Adipocyte (in vitro differentiated cells): Measurements from ENCODE around the gene STAC2.

Experiments used
- DNase-seq: peaks from one replicate; pipeline ENCODE4 v3.0.0-alpha.2; 2015; ENCODE audit warnings: low read depth
- H3K27me3 ChIP-seq: replicated peaks from 2 replicates; pipeline ENCODE4 v1.7.0; 2013; ENCODE audit warnings: mild to moderate bottlenecking, low read length, moderate library complexity; ENCODE audit not compliant: control insufficient read depth, insufficient read depth
- H3K36me3 ChIP-seq: 2 replicates; pipeline ENCODE4 v1.7.0; 2013; ENCODE audit warnings: low read length, mild to moderate bottlenecking, moderate library complexity; ENCODE audit not compliant: control insufficient read depth, insufficient read depth, severe bottlenecking
- H3K4me1 ChIP-seq: 2 replicates; pipeline ENCODE4 v1.7.0; 2013; ENCODE audit warnings: mild to moderate bottlenecking, low read length, moderate library complexity; ENCODE audit not compliant: control insufficient read depth, insufficient read depth
- H3K4me3 ChIP-seq: 2 replicates; pipeline ENCODE4 v1.7.0; 2013; ENCODE audit warnings: mild to moderate bottlenecking, low read length, moderate library complexity
- H3K9ac ChIP-seq: 2 replicates; pipeline ENCODE4 v1.7.0; 2013; ENCODE audit warnings: mild to moderate bottlenecking, low read length, moderate library complexity
- H3K9me3 ChIP-seq: 2 replicates; pipeline ENCODE4 v1.7.0; 2013; ENCODE audit warnings: mild to moderate bottlenecking, low read length, moderate library complexity; ENCODE audit not compliant: control insufficient read depth

The STAC2 gene

DNA sequence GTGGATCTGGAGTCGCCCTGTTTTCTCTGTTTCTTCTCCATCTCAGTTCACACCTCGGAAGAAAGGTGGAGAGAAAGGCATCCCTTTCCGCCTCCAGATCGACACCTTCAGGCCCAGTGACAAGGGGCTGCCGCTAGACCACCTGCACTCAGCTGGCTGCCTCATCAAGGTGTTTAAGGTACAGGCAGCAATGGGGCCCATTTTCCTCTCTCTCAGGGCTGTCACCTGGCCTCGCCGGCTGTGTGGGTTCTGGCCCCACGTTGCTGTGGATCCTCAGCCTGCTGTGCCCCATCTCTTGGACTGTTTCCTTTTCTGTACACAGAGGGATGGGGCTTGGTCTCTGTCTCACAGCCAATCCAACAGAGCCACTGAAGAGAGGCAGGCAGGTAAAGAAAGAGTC, 17.4 kb upstream of the STAC2 start:
- H3K9ac ChIP-seq, result no peak overlapping the region
- DNase-seq, result no peak
- H3K4me3 ChIP-seq, result no peak overlapping the region
- H3K27me3 ChIP-seq, result peaks cover 3% of the 10 kb centered on the region
- no peaks in the 10 kb centered on the region for H3K36me3 ChIP-seq
- H3K9me3 ChIP-seq, result no peaks in the 10 kb centered on the region
- H3K4me1 ChIP-seq, result peaks cover 24% of the 10 kb centered on the region

DNA sequence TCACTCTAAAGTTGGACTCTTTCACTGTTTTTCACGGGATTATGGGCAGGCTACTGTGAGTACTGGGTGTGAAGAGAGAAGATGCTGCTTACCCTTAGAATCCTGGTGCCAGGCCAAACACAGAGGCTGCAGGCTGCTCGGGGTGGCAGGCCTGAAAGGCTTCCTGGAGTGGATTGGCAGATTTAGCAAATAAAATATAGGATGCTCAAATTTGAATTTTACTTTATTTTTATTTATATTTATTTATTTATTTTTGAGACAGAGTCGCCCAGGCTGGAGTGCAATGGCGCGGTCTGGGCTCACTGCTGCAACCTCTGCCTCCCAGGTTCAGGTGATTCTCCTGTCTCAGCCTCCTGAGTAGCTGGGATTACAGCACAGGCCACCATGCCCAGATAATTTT, 14.9 kb upstream of the STAC2 start:
- H3K27me3 ChIP-seq, result peaks cover 12% of the 10 kb centered on the region
- H3K4me1 ChIP-seq, result peaks cover 40% of the 10 kb centered on the region

DNA sequence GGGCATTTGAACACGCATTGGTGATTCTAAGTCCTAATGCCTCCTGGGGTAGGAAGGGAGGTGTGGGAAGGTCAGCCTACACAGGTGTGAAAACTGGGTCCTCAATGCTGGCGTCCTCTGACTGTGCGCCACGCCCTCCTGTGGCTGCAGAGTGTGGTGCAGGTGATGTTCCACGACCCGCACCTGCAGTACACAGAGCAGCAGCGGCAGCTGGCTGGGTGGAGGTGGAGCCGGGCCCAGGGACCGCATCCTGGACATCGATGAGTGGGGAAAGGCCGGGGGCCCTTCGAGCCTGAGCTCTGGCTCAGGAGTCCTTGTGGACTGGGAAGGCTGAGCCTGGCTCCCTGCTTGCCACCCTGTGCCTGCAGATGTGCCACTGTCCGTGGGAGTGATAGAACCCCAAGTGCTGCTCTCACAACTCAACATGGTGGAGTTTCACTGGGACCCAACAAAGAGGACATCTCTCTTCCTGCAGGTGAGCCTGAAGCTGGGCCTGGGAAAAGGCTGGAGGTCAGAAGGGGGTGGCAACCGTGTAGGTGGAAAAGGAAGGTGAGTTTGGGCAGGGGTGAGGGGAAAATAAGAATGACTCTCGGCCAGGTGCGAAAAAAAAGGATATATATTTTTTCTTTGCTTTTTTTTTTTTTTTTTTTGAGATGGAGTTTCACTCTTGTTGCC, 14.0 kb upstream of the STAC2 start:
- peaks cover 40% of the 10 kb centered on the region for H3K4me1 ChIP-seq
- peaks cover 16% of the 10 kb centered on the region for H3K27me3 ChIP-seq
- no peaks in the 10 kb centered on the region for H3K36me3 ChIP-seq
- H3K4me3 ChIP-seq, result no peak overlapping the region
- H3K9me3 ChIP-seq, result no peaks in the 10 kb centered on the region
- no peak overlapping the region for H3K9ac ChIP-seq
- DNase-seq, result peak; percentile 30

More for the DNA sequence above, 14.9 kb upstream of the STAC2 start:
- no peak for DNase-seq
- H3K9me3 ChIP-seq, result no peaks in the 10 kb centered on the region
- H3K36me3 ChIP-seq, result no peaks in the 10 kb centered on the region
- H3K4me3 ChIP-seq, result no peak overlapping the region
- H3K9ac ChIP-seq, result no peak overlapping the region

DNA sequence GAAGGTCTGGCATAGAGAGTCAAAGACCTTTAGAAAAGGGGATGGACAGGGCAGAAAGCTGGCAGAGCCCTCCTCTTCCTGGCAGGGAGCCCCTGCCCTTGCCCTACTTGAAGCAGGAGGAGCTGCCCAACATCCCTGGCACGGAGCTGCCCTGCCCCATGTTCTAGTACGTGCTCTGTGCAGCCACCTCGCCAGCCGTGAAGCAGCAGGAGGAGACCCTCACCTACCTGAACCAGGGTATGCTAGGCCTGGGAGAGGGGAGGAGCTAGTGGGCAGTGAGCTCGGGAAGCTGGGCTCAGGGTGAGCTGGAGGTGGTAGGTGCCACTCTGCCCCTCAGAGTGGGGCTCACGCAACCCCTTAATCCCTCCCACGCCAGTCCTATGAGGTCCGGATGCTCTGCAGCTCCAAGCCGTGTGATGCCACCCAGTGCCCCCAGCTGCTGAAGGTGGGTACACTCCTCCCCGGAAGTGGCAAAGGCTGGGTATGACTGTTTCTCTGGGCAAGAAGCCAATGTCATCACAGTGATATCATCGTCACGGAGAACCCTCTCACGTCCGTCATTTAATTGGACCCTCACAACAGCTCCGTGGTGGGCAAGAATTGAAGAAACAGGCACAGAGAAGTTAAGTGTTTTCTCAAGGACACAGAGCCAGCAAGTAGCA, 12.7 kb upstream of the STAC2 start:
- Histone ChIP-seq H3K4me3 (no peak overlapping the region), H3K9ac (no peak overlapping the region)
- DNase-seq, result peak; percentile 28

DNA sequence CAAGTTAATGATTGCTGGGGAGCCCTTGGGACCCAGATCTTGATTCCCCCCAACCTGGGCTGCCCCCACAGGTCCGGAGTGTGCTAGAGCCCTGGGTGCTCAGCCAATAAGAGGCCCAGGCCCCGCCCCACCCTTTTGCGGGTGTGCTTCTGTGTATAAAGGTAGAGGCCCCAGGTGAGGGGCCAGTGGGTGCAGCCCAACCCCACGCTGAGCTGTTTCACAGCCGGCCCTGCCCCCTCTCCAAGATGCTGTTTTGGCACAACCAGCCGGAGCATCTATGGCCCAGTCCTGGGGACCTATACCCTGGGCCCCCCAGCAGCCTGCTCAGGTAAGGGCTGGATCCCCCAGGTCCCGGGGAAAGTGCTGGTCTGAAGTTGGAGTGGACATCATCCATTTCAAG, 11.8 kb upstream of the STAC2 start:
- no peak for DNase-seq
- H3K27me3 ChIP-seq, result peaks cover 16% of the 10 kb centered on the region
- H3K9me3 ChIP-seq, result no peaks in the 10 kb centered on the region
- no peaks in the 10 kb centered on the region for H3K36me3 ChIP-seq
- H3K4me1 ChIP-seq, result peaks cover 31% of the 10 kb centered on the region
- H3K4me3 ChIP-seq, result no peak overlapping the region
- no peak overlapping the region for H3K9ac ChIP-seq

More for the DNA sequence above, 12.7 kb upstream of the STAC2 start:
- Histone ChIP-seq H3K36me3 (no peaks in the 10 kb centered on the region), H3K27me3 (peaks cover 16% of the 10 kb centered on the region), H3K9me3 (no peaks in the 10 kb centered on the region), H3K4me1 (peaks cover 31% of the 10 kb centered on the region)

DNA sequence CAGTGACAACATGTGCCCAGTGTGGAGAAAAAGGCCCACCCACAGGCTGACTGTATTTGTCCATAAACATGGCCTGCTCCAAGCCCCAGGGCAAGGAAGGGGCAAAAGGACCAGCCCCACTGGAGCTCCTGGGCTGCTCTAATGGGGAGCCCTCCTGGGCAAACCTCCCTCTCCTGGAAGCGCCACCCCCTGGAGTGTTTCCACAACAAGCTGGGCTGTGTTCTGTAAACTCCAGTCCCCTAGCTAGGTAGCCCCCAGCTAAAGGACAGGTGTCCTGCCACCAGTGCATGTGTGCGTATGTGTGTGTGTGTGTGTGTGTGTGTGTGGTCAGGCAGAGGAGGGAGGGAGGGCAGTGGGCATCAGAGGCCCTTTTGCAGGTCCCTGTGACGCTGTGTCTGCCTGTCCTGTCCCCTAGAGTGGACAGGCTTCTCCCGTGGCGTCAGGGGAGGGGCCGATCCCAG, 11.3 kb upstream of the STAC2 start:
- H3K9ac ChIP-seq, result no peak overlapping the region
- peaks cover 34% of the 10 kb centered on the region for H3K4me1 ChIP-seq
- no peaks in the 10 kb centered on the region for H3K36me3 ChIP-seq
- DNase-seq, result no peak
- no peaks in the 10 kb centered on the region for H3K9me3 ChIP-seq
- no peak overlapping the region for H3K4me3 ChIP-seq
- peaks cover 16% of the 10 kb centered on the region for H3K27me3 ChIP-seq

DNA sequence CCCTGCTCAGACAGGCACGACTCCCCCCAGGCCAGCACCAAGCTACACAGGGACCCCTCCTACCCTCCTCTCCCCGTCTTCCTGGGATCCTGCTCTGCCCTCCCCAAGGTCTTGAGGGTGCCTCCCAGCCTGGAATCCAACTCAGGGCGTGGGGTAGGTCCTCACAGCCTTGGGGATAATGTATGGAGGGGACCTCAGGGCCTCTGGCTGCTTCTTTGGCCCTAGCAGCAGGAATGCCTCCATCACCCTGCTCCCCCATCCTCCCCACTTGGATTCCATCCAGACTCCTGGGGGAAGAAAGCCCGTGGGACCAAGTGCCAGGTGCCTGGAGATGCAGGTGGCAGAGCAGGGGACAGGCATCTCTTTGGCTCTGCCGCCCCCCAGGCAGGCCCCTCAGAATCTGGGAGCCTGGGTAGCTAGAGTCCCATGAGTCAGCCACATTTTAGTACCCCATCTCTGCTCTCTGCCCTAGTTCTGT, 10.7 kb upstream of the STAC2 start:
- no peaks in the 10 kb centered on the region for H3K36me3 ChIP-seq
- H3K9ac ChIP-seq, result no peak overlapping the region
- peaks cover 39% of the 10 kb centered on the region for H3K4me1 ChIP-seq
- H3K9me3 ChIP-seq, result no peaks in the 10 kb centered on the region
- DNase-seq, result no peak
- H3K4me3 ChIP-seq, result no peak overlapping the region
- peaks cover 16% of the 10 kb centered on the region for H3K27me3 ChIP-seq

DNA sequence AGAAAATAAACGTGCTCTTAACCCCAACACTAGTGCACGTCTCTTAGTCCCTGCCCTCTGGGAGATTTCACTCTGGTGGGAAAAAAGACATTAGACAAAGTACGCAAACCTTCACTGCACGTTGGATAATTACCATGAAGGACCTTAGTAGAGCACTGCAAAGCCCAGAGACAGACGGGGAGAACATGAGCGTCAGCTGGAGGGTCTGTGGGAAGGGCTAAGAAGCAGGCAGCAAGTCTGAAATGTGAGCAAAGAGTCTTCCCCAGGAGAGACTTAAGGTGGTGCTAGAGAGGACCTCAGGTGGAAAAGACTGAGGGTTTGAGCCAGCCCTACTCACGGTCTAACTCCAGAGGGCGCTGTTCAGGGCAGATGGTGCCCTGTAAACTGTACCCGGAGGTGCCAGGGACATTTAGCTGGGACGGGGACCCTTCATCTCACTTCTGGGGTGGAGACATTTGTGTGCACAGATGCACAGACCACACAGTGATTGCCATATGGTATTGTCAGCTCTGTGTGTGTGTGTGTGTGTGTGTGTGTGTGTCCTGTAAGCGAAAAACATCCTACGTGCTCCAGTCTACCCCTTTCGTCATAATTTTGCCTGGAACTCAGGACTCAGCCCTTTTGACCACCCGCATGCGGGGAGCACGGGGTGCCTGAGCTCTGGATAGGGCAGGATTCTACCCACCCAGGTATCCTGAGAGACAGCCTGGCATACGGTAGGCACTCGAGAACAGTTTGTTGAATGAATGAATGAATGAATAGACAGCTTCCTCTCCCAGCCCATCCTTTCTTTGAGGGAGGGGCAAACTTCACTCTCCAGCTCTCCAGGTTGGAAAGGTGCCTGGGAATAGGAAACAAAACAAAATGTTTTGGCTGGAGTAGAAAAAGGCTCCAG, 10.1 kb upstream of the STAC2 start:
- Histone ChIP-seq H3K36me3 (no peaks in the 10 kb centered on the region), H3K9ac (no peak overlapping the region), H3K4me1 (peaks cover 46% of the 10 kb centered on the region), H3K4me3 (no peak overlapping the region), H3K9me3 (no peaks in the 10 kb centered on the region), H3K27me3 (peaks cover 16% of the 10 kb centered on the region)
- peak; percentile 49 for DNase-seq

DNA sequence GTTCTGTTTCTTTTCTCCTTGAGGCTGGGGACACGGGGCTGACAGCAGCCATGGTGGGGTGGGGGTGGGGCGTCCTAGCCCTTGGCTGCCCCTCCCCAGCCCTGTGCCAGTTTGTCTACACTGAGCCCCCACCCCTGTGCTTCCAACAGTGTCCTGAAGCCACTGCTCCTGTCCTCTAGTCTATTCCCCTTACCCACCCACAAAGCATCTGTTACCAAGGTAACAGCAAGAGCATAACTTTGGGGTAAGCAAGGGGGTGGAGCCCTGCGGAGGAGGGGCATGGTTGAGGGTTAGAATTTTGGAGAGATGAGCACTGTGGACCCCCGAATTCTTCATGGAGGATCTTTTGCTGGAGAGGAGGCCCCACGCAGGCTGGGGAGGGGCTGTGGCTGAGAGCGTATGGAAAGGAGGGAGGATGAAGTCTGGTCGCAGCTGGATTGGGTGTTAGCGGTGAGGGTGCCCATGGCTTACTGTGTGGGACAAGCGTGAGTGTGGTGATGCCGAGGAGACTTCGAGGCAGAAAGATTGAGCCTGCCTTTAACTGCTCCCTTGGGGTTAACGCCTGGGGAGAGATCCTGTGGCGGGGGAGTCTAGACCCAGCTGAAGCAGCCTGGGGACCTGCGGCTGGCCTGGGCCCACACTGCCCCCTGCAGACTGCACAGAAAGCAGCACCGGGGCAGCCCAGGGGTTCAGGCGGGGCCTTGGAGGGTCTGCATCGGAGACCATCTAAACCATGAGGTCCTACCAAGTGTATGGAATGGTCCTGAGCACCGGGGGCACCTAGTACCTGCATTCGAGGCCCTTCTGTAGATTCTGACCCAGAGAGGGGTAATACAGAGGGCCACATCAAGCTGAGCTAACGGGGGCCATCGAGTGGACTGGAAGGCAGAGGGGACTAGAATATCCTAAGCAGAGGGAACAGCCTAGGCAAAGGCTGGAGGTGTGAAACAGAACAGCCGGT, 6.1 kb upstream of the STAC2 start:
- Histone ChIP-seq H3K4me1 (peaks cover 37% of the 10 kb centered on the region), H3K27me3 (peaks cover 9% of the 10 kb centered on the region), H3K9me3 (no peaks in the 10 kb centered on the region), H3K36me3 (no peaks in the 10 kb centered on the region), H3K4me3 (no peak overlapping the region), H3K9ac (no peak overlapping the region)
- peak; percentile 69 for DNase-seq

DNA sequence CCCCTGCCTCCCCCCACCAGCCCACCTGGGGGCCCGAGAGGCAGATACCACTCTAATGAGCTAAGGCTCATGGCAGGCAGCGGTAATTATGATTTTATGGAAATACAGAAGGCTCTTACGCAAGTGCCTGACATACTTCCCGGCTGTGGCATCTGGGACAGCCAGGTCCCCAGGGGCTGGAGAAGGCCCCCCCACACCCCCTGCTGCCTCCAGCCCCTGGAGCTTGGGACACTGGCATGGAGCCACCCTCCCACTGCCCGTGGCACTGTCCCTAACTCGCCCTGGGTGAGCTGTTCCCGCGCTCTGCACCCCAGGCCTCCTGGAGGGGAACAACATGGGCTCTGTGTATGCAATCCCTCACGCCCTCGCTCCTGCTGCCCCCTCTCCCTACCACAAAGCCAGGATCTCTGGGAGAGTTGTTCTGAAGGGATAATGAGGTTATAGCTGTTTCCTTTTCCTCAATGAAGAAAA, 5.4 kb upstream of the STAC2 start:
- H3K4me1 ChIP-seq, result peaks cover 32% of the 10 kb centered on the region
- no peak for DNase-seq
- no peaks in the 10 kb centered on the region for H3K36me3 ChIP-seq
- no peaks in the 10 kb centered on the region for H3K9me3 ChIP-seq
- no peak overlapping the region for H3K4me3 ChIP-seq
- H3K27me3 ChIP-seq, result peaks cover 10% of the 10 kb centered on the region
- H3K9ac ChIP-seq, result no peak overlapping the region
